DND-41 (cell line): ENCODE data around the gene RNASE12.

Source experiments
- CTCF ChIP-seq: IDR thresholded peaks from 2 replicates; pipeline ENCODE4 v1.5.1; 2012; ENCODE audit warnings: borderline replicate concordance, low read length, moderate library complexity, mild to moderate bottlenecking; ENCODE audit not compliant: poor library complexity, severe bottlenecking; ENCODE audit errors: extremely low read depth
- EZH2 ChIP-seq: IDR thresholded peaks from 3 replicates; pipeline ENCODE4 v1.6.1; 2012; ENCODE audit warnings: borderline replicate concordance, low read depth, mild to moderate bottlenecking, moderate library complexity, low read length, inconsistent platforms; ENCODE audit not compliant: severe bottlenecking

- TF ChIP-seq EZH2 (no peak), CTCF (no peak)
Observed at GRCh38 chr14:20583908-20584307, 7.3 kb downstream of the RNASE12 start.
